GM21381 (cell line): Measurements from ENCODE around the gene RAD23A.
A peak's percentile ranks its signal among the peaks of the same experiment; 100 is the strongest.
"Not testable (repeated sequence)": the region's sequence is repeated elsewhere in the genome, so short reads cannot be mapped to it uniquely, and the experiment has no call there.

Experiments
- ATAC-seq: cut with Tn5 transposase; IDR thresholded peaks from one replicate; pipeline ENCODE4 v1.9.1; 2021; ENCODE audit warnings: mild to moderate bottlenecking, moderate library complexity; ENCODE audit not compliant: unreplicated experiment

The RAD23A gene

GRCh38 chr19:12954612-12954962, 8.9 kb downstream of the RAD23A start:
- ATAC-seq = no peak

- not testable (repeated sequence) for ATAC-seq
Measured at GRCh38 chr19:12955575-12955974, 9.9 kb downstream of the RAD23A start.

- no peak for ATAC-seq
Measured at GRCh38 chr19:12955996-12956395, 10.3 kb downstream of the RAD23A start.

GRCh38 chr19:12956446-12957388, 11.1 kb downstream of the RAD23A start, which contains the start of gene GADD45GIP1:
TSS of gene GADD45GIP1 (minus strand) at chr19:12957223. CDS start at chr19:12957212, 11 bp downstream.
- peak; percentile 89 for ATAC-seq

- ATAC-seq = not testable (repeated sequence)
Measured at GRCh38 chr19:12957389-12957952, 11.8 kb downstream of the RAD23A start.

- no peak for ATAC-seq
Measured at GRCh38 chr19:12959481-12959880, 13.8 kb downstream of the RAD23A start.

- ATAC-seq = no peak
Measured at GRCh38 chr19:12965017-12965811, 19.6 kb downstream of the RAD23A start.

GRCh38 chr19:12965812-12966135, 20.1 kb downstream of the RAD23A start:
- ATAC-seq = no peak

GRCh38 chr19:12967907-12968306, 22.2 kb downstream of the RAD23A start:
- no peak for ATAC-seq

- ATAC-seq = no peak
Measured at GRCh38 chr19:12969292-12969988, 23.8 kb downstream of the RAD23A start, which contains the start of gene DAND5. TSS of gene DAND5 (plus strand) at chr19:12969576. CDS start at chr19:12969661, 85 bp downstream.

GRCh38 chr19:12970070-12970820, 24.6 kb downstream of the RAD23A start:
- no peak for ATAC-seq

- no peak for ATAC-seq
Measured at GRCh38 chr19:12973236-12973635, 27.6 kb downstream of the RAD23A start.

GRCh38 chr19:12974301-12975220, 28.9 kb downstream of the RAD23A start:
- no peak for ATAC-seq

- ATAC-seq = no peak
Measured at GRCh38 chr19:12975221-12975741, 29.6 kb downstream of the RAD23A start.

GRCh38 chr19:12976109-12976508, 30.4 kb downstream of the RAD23A start:
- not testable (repeated sequence) for ATAC-seq

GRCh38 chr19:12979974-12980373, 34.3 kb downstream of the RAD23A start:
- ATAC-seq = no peak

- no peak for ATAC-seq
Measured at GRCh38 chr19:12982648-12983047, 37.0 kb downstream of the RAD23A start.

- no peak for ATAC-seq
Measured at GRCh38 chr19:12983091-12983490, 37.4 kb downstream of the RAD23A start.
